Thoracic aorta (tissue), 2 donors: ENCODE results near the gene DSCAM. TPM values are rescaled to one million over a fixed set of nuclear protein-coding genes. Genes with fewer than 3 reads are reported as not detected.

Experiments
- ATAC-seq: fragments of 150-250 bp; one replicate; pipeline ENCODE4 v1.8.0; 2017; ENCODE audit warnings: low read depth; ENCODE audit not compliant: insufficient number of reproducible peaks, low FRiP score
- DNase-seq: peaks from one replicate; pipeline ENCODE4 v3.0.0-alpha.2; 2020; ENCODE audit warnings: low spot score
- H3K27ac ChIP-seq, 2 donors: fragments of 200-600 bp; sonication (generic); 1 replicate in 1 of 2; 2 replicates in 1 of 2; pipeline ENCODE4 v1.5.1; 2016; ENCODE audit warnings: mild to moderate bottlenecking in 2 of 2, moderate library complexity in 2 of 2
- H3K27me3 ChIP-seq: fragments of 200-600 bp; sonication (generic); replicated peaks from 2 replicates; pipeline ENCODE4 v1.6.0; 2016; ENCODE audit warnings: mild to moderate bottlenecking; ENCODE audit not compliant: insufficient read depth
- H3K36me3 ChIP-seq: fragments of 200-600 bp; sonication (generic); one replicate; pipeline ENCODE4 v1.5.1; 2016
- H3K4me1 ChIP-seq, 2 donors: fragments of 200-600 bp; sonication (generic); 1 replicate in 1 of 2; 2 replicates in 1 of 2; pipeline versions ENCODE4 v1.5.1 to v1.6.0; 2016; ENCODE audit warnings: low read depth in 2 of 2, mild to moderate bottlenecking in 1 of 2; ENCODE audit not compliant: control insufficient read depth in 1 of 2
- H3K4me3 ChIP-seq: fragments of 200-600 bp; sonication (generic); 2 replicates; pipeline ENCODE4 v1.5.1; 2016; ENCODE audit warnings: mild to moderate bottlenecking
- H3K9me3 ChIP-seq: fragments of 200-600 bp; sonication (generic); 2 replicates; pipeline ENCODE4 v1.5.1; 2016
- total RNA-seq, 2 donors: library from RNA; depleted of rRNA; stranded (reverse); fragments of >200 nt; gene quantifications; one replicate each; pipeline versions ENCODE4 v1.1.0 to v1.2.3, GENCODE V29; 2016
- TF ChIP-seq, protein P1 (sequence below): fragments of 200-600 bp; sonication (generic); IDR thresholded peaks from one replicate; pipeline ENCODE4 v1.5.1; 2019; ENCODE audit warnings: antibody characterized with exemption

DSCAM gene
- total RNA-seq, 2 donors from 2014 or later, result not detected

DNA sequence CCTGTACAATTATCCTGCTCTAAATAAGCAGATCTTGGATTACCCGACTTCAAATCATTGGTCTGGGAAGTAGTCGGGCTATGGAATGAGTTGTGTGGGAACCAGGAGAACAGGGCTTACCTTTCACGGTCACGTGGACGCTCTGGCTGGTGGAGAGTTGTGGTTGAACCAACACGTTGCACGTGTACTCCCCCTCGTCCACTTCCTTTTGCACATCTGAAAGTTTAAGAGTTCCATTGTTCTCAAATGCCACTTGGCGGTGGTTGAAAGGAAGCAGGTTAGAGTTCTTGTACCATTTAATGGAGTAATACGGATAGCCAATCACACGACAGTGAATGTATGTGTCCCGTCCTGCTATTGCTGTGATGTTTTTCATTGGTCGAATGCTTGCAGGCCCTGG, 509.0 kb downstream of the DSCAM start:
- no peaks in the 10 kb centered on the region for H3K4me1 ChIP-seq
- DNase-seq (no peak), ATAC-seq (no peak)
- no peak overlapping the region for H3K4me3 ChIP-seq
- no peaks in the 10 kb centered on the region for H3K36me3 ChIP-seq
- H3K27me3 ChIP-seq, result no peaks in the 10 kb centered on the region
- H3K9me3 ChIP-seq, result no peaks in the 10 kb centered on the region
- TF ChIP-seq, protein P1, sequence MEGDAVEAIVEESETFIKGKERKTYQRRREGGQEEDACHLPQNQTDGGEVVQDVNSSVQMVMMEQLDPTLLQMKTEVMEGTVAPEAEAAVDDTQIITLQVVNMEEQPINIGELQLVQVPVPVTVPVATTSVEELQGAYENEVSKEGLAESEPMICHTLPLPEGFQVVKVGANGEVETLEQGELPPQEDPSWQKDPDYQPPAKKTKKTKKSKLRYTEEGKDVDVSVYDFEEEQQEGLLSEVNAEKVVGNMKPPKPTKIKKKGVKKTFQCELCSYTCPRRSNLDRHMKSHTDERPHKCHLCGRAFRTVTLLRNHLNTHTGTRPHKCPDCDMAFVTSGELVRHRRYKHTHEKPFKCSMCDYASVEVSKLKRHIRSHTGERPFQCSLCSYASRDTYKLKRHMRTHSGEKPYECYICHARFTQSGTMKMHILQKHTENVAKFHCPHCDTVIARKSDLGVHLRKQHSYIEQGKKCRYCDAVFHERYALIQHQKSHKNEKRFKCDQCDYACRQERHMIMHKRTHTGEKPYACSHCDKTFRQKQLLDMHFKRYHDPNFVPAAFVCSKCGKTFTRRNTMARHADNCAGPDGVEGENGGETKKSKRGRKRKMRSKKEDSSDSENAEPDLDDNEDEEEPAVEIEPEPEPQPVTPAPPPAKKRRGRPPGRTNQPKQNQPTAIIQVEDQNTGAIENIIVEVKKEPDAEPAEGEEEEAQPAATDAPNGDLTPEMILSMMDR, result no peak
- no peak overlapping the region for H3K27ac ChIP-seq

DNA sequence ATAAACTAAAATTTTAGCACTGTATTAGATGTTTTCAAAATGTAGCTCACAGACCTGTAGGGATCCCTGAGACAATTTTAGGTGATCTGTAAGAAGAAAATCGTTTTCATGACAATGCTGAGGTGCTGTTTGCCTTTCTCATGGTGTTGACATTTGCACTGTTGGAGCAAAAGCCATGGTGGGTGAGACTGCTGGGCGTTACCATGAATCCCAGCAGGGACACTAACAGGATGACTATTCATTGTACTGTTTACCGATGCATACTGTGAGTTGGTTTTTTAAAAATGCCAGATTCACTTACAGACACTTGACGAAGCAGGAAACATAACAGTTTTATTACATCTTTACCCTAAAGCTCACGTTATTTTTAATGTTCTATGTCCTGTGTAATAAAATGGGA, 511.3 kb downstream of the DSCAM start:
- H3K4me3 ChIP-seq, result no peak overlapping the region
- no peak overlapping the region for H3K27ac ChIP-seq
- H3K9me3 ChIP-seq, result no peaks in the 10 kb centered on the region
- no peaks in the 10 kb centered on the region for H3K4me1 ChIP-seq
- TF ChIP-seq, protein P1, result no peak
- ATAC-seq (no peak), DNase-seq (no peak)
- H3K36me3 ChIP-seq, result no peaks in the 10 kb centered on the region
- H3K27me3 ChIP-seq, result no peaks in the 10 kb centered on the region

DNA sequence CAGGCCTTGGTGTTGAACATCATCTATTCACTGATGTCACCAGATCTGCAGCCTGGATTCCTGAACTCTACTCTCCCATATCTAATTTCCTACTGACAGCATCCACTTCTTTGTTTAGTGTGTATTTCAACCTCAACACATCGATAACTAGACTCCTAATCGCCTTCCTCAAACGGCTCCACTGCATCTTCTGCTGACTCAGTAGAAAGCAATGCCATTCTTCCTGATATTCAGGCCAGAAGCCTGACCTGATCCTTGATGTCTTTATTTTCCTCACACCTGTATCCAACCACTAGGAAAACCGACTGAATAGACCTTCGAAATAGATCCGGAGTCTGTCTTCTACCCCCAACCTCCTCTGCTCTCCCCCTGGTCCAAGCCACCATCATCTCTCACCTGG, 512.8 kb downstream of the DSCAM start:
- DNase-seq, result no peak
- no peak for ATAC-seq
- Histone ChIP-seq H3K27ac (no peak overlapping the region), H3K9me3 (no peaks in the 10 kb centered on the region), H3K36me3 (no peaks in the 10 kb centered on the region), H3K4me3 (no peak overlapping the region), H3K4me1 (no peaks in the 10 kb centered on the region), H3K27me3 (no peaks in the 10 kb centered on the region)
- TF ChIP-seq, protein P1, result no peak

DNA sequence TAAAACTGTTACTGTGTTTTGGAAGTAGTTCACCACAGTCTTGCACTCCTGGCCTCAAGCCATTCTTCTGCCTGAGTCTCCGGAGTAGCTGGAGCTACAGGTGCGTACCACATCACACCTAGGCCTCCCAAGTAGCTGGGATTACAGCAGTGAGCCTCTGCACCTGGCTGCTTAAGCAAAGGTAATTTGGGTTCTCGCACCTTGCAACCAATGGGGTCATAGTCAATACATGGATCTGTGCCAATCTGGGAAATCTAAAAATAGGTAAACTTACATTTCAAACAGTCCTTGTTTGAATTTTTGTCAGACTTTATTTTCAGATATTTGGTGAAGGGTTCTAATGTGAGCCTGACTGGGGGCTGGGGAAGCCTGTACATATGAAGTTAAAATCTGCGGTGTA, 513.2 kb downstream of the DSCAM start:
- DNase-seq, result no peak
- Histone ChIP-seq H3K4me1 (no peaks in the 10 kb centered on the region), H3K27me3 (no peaks in the 10 kb centered on the region), H3K27ac (no peak overlapping the region), H3K4me3 (no peak overlapping the region), H3K36me3 (no peaks in the 10 kb centered on the region), H3K9me3 (no peaks in the 10 kb centered on the region)
- TF ChIP-seq, protein P1, result no peak
- ATAC-seq, result no peak

DNA sequence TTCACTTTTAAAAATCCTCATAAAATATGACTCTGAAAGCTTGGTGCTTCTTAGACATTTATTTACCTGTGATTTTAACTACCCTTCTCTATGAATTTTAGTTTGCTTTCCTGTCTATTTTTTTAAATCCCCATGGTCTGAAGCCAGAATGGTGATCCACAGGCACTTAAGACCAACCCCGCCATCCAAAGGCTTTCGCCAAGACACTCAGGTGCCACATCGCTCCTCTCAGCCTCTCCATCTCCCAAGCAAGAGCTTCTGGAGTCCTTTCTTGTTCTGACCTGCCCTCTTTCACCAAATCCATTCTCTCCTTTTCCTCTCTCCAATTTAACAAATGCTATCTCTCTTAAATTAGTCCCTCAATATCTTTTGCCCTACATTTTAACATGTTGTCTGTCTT, 515.2 kb downstream of the DSCAM start:
- Histone ChIP-seq H3K27ac (no peak overlapping the region), H3K4me1 (no peaks in the 10 kb centered on the region), H3K36me3 (no peaks in the 10 kb centered on the region), H3K4me3 (no peak overlapping the region), H3K27me3 (no peaks in the 10 kb centered on the region), H3K9me3 (no peaks in the 10 kb centered on the region)
- no peak for ATAC-seq
- no peak for DNase-seq
- TF ChIP-seq, protein P1, result no peak
